ENCODE data around the gene TRAM2. TPM values are rescaled to one million over a fixed set of nuclear protein-coding genes. Genes with fewer than 3 reads are reported as not detected.

TRAM2 gene
- total and polyA plus RNA-seq, 3 donors from 2014 or later: 21.1 to 34.7 (median 26.1) TPM

DNA sequence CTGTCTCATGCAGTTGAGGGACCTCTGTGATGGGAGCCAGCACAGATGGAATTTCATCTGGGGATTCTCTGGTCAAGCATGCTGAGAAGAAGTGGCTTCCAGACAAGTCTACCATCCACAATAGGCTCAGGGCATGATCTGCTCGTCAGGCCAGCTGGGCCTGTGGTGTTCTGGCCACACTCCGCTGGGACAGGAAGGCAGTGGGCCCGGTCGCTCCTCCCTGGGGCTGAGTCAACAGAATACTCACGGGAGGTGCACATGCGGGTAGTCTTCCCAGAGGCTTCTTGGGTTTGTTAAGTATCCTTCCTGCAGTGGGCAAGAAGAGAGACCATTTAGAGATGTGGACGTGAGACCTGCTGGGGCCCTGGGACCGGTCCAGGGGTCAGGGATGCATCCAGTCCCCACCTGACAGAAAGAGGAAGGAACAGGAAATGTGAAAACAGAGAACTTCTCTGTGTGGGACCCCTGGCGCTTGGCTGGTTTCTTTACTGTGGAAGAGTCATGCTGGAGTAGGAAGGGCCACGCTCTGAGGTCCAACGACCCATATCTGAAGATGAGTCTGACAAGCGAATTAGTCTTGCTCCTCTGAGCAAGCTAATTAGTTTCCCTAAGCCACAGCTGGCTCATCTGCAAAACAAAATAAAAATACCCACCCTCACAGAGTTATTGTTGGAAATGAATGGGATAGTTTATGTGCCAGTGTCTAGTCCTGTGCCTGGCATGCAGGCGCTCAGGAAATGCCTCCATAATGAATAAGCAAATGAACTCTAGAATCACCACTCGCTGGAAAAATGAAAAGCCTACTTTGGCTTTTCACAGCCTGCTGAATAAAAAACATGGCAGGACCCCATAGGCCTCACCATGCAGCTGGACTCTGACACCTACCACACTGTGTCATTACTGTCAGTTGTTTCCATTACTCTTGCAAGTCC is 67.3 kb downstream of the TRAM2 start:
- Histone ChIP-seq H3K4me3 (no peak overlapping the region), H3K27me3 (no peaks in the 10 kb centered on the region), H3K9me3 (no peaks in the 10 kb centered on the region), H3K4me1 (peaks cover 40% of the 10 kb centered on the region), H3K27ac (no peak overlapping the region), H3K36me3 (ENCODE audit: low read depth, missing control alignments) (no peaks in the 10 kb centered on the region)
- DNase-seq: no peak
- TF ChIP-seq, protein P1, sequence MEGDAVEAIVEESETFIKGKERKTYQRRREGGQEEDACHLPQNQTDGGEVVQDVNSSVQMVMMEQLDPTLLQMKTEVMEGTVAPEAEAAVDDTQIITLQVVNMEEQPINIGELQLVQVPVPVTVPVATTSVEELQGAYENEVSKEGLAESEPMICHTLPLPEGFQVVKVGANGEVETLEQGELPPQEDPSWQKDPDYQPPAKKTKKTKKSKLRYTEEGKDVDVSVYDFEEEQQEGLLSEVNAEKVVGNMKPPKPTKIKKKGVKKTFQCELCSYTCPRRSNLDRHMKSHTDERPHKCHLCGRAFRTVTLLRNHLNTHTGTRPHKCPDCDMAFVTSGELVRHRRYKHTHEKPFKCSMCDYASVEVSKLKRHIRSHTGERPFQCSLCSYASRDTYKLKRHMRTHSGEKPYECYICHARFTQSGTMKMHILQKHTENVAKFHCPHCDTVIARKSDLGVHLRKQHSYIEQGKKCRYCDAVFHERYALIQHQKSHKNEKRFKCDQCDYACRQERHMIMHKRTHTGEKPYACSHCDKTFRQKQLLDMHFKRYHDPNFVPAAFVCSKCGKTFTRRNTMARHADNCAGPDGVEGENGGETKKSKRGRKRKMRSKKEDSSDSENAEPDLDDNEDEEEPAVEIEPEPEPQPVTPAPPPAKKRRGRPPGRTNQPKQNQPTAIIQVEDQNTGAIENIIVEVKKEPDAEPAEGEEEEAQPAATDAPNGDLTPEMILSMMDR (IDR thresholded peaks at IDR 0.05): no peak
- TF ChIP-seq POLR2A (IDR thresholded peaks at IDR 0.05): no peak
- intact Hi-C loops (cut with DNase I; ENCODE audit: low total_unique reads): loop anchor here (10.0 kb wide), 1 partner anchor 65 kb away; the partner anchor contains the start of gene TRAM2
- WGBS, 2 donors: 94 to 95% methylated on average over 14 of the region's 14 CpGs

DNA sequence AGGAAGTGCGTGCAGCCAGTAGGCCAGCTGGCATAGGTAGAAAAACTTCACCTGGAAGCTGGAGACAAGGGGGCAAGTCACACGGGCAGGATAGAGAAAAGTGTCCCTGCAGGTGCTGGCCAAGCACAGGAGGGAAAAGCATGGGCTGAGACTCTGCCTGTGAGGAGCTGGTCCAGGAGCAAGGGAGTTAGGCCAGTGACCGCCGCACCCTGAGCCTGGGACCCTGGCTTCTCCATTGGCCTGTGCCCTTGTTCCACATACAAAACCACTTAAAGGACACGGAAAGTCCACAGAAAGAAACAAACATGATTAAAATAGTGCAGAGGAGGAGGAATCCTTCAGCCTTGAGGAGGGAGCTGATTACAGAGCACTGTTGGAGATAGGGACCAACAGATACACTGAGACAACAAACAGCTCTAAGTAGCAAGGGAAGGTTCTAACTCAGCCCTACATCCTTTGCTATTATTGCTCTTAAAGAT is 68.6 kb downstream of the TRAM2 start:
- no peaks in the 10 kb centered on the region for H3K27me3 ChIP-seq
- no peaks in the 10 kb centered on the region for H3K9me3 ChIP-seq
- no peak for DNase-seq
- H3K27ac ChIP-seq: no peak overlapping the region
- H3K36me3 ChIP-seq (ENCODE audit: low read depth, missing control alignments): no peaks in the 10 kb centered on the region
- H3K4me1 ChIP-seq: peaks cover 34% of the 10 kb centered on the region
- WGBS, 2 donors: 74 to 82% methylated on average over 5 of the region's 5 CpGs
- H3K4me3 ChIP-seq: no peak overlapping the region
- intact Hi-C loops (cut with DNase I; ENCODE audit: low total_unique reads): no loop called here
- TF ChIP-seq POLR2A (IDR thresholded peaks at IDR 0.05): no peak
- TF ChIP-seq, protein P1 (IDR thresholded peaks at IDR 0.05): no peak

DNA sequence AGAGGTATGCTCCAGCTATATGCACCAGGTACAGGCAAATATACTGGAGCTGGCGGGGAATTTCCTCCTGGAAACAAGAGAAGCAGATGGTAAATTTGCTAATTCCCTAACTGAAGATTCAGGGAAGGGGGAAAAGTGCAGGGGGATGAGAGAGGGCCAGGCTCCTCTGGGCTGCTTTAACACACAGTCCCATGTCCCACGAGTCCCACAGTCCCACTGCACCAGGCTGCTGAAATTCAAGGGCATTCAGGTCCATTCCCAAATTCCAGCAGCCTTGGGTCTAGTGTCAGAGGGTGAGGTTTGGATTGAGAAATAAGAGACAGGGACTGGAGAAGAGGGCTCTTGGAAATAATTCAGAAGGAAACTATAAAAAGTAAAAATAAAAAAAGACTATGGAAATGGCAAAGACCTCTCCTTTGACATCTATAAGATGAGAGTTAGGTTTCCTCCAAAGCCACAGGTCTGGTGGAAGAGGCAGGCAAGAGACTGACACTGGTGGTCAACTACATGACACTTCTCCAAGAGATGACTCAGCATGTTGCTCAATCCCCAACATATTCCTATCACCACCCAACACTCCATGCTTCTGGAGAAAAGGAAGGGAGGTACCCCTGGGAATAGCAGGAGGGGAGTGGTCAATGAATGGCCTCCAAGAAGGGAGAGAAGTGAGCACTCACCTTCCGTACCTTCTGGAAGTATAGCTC is 69.2 kb downstream of the TRAM2 start:
- no peak overlapping the region for H3K27ac ChIP-seq
- TF ChIP-seq POLR2A (IDR thresholded peaks at IDR 0.05): no peak
- TF ChIP-seq, protein P1 (IDR thresholded peaks at IDR 0.05): no peak
- WGBS, 2 donors: 91 to 93% methylated on average over 3 of the region's 3 CpGs
- intact Hi-C loops (cut with DNase I; ENCODE audit: low total_unique reads): no loop called here
- no peaks in the 10 kb centered on the region for H3K27me3 ChIP-seq
- peaks cover 31% of the 10 kb centered on the region for H3K4me1 ChIP-seq
- H3K9me3 ChIP-seq: no peaks in the 10 kb centered on the region
- no peak overlapping the region for H3K4me3 ChIP-seq
- H3K36me3 ChIP-seq (ENCODE audit: low read depth, missing control alignments): no peaks in the 10 kb centered on the region
- DNase-seq: no peak

DNA sequence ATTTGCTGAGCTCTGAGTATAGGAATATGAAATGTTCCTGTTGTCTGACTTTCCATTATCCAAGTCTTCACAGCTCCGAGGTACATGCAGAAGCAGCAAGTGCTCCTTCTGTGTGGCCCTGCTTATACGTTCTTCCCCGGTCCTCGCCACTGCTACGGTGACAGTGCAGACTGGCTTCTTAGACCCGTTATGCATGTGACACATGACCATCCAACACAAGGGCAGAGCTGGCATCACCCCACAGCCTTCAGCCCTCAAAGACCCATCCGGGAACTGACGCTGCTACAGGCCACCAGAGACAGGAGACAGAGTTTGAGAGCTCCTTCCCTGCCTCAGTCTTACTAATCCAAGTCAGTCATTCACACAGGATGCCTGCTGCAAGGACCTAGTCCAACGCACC is 70.4 kb downstream of the TRAM2 start:
- H3K9me3 ChIP-seq: no peaks in the 10 kb centered on the region
- no peaks in the 10 kb centered on the region for H3K36me3 ChIP-seq (ENCODE audit: low read depth, missing control alignments)
- no peak for DNase-seq
- H3K27me3 ChIP-seq: no peaks in the 10 kb centered on the region
- intact Hi-C loops (cut with DNase I; ENCODE audit: low total_unique reads): no loop called here
- peaks cover 19% of the 10 kb centered on the region for H3K4me1 ChIP-seq
- H3K4me3 ChIP-seq: no peak overlapping the region
- 83 to 97% methylated on average over 9 of the region's 9 CpGs for WGBS, 2 donors
- no peak for TF ChIP-seq POLR2A (IDR thresholded peaks at IDR 0.05)
- TF ChIP-seq, protein P1 (IDR thresholded peaks at IDR 0.05): no peak
- H3K27ac ChIP-seq: no peak overlapping the region

All from testis (tissue), 3 donors.